GM21360 (cell line): ENCODE results near the gene ZNF584.
"Not testable (repeated sequence)": the region's sequence is repeated elsewhere in the genome, so short reads cannot be mapped to it uniquely, and the experiment has no call there.

Experiments
- ATAC-seq: cut with Tn5 transposase; IDR thresholded peaks from one replicate; pipeline ENCODE4 v1.9.1; 2021; ENCODE audit warnings: mild to moderate bottlenecking, moderate library complexity; ENCODE audit not compliant: unreplicated experiment

Gene ZNF584

GRCh38 chr19:58408152-58409009 is at the start of gene ZNF584:
Gene ZNF584 (plus strand): TSS chr19:58408649. CDS start chr19:58409148, 499 bp downstream.
- peak; percentile 86 for ATAC-seq

GRCh38 chr19:58361900-58362271 is 46.6 kb upstream of the ZNF584 start:
- ATAC-seq = peak; percentile 2

- peak; percentile 81 for ATAC-seq
Observed at GRCh38 chr19:58362272-58362994, 46.0 kb upstream of the ZNF584 start, which contains the start of gene ZNF497. Gene ZNF497 (minus strand): TSS chr19:58362751. CDS start chr19:58357635, 5,116 bp downstream.

- ATAC-seq = no peak
Observed at GRCh38 chr19:58364146-58364545, 44.3 kb upstream of the ZNF584 start.

GRCh38 chr19:58366585-58367430 is 41.6 kb upstream of the ZNF584 start:
- ATAC-seq = no peak

- no peak for ATAC-seq
Observed at GRCh38 chr19:58367698-58368454, 40.6 kb upstream of the ZNF584 start.

GRCh38 chr19:58368561-58369360 is 39.7 kb upstream of the ZNF584 start:
- no peak for ATAC-seq

- no peak for ATAC-seq
Observed at GRCh38 chr19:58372311-58373133, 35.9 kb upstream of the ZNF584 start.

- ATAC-seq = no peak
Observed at GRCh38 chr19:58374200-58374599, 34.2 kb upstream of the ZNF584 start.

- ATAC-seq = not testable (repeated sequence)
Observed at GRCh38 chr19:58376724-58377123, 31.7 kb upstream of the ZNF584 start.

GRCh38 chr19:58379246-58379645 is 29.2 kb upstream of the ZNF584 start:
- ATAC-seq = no peak

GRCh38 chr19:58380037-58380661 is 28.3 kb upstream of the ZNF584 start:
- ATAC-seq = no peak

GRCh38 chr19:58380662-58381459 is 27.6 kb upstream of the ZNF584 start, which contains the start of gene ZNF837:
Gene ZNF837 (minus strand): TSS chr19:58381030. CDS start chr19:58369332, 11,698 bp downstream.
- peak; percentile 70 for ATAC-seq

GRCh38 chr19:58381460-58382212 is 26.8 kb upstream of the ZNF584 start:
- ATAC-seq = no peak

GRCh38 chr19:58382997-58383603 is 25.3 kb upstream of the ZNF584 start:
- ATAC-seq = no peak

- ATAC-seq = no peak
Observed at GRCh38 chr19:58385313-58385890, 23.0 kb upstream of the ZNF584 start.
